GM23248 (cell line): ENCODE results near the gene SBF2.

Experiments used
- EZH2 ChIP-seq: fragments of 200-600 bp; sonication (generic); IDR thresholded peaks from 2 replicates; pipeline ENCODE4 v1.6.1; 2018; ENCODE audit warnings: antibody characterized with exemption, mild to moderate bottlenecking; ENCODE audit not compliant: insufficient read depth, poor library complexity, severe bottlenecking
- EZH2phosphoT487 ChIP-seq: fragments of 200-600 bp; sonication (generic); IDR thresholded peaks from 2 replicates; pipeline ENCODE4 v1.6.1; 2018; ENCODE audit warnings: antibody characterized with exemption, moderate library complexity, mild to moderate bottlenecking, low read depth; ENCODE audit not compliant: insufficient read depth

- TF ChIP-seq EZH2: no peak
- no peak for TF ChIP-seq EZH2phosphoT487
Observed at GRCh38 chr11:10309163-10310093, 15.4 kb upstream of the SBF2 start.
